HEK293 (cell line): ENCODE data around the gene NCOA3.

ENCODE experiments used
- BCL11B ChIP-seq: fragments of 450-650 bp; formaldehyde crosslinking; IDR thresholded peaks from 2 replicates; pipeline ENCODE4 v1.5.1; 2016; ENCODE audit warnings: low read depth, missing biosample characterization, missing genetic modification characterization
- YY1 ChIP-seq: fragments of 450-650 bp; formaldehyde crosslinking; IDR thresholded peaks from 2 replicates; pipeline ENCODE4 v1.5.1; 2018; ENCODE audit warnings: missing biosample characterization, missing genetic modification characterization
- ZNF366 ChIP-seq: fragments of 450-650 bp; formaldehyde crosslinking; conservative IDR thresholded peaks from 2 replicates; pipeline ENCODE4 v1.5.1; 2016; ENCODE audit warnings: missing biosample characterization, missing genetic modification characterization
- ZNF76 ChIP-seq: fragments of 450-650 bp; formaldehyde crosslinking; IDR thresholded peaks from 2 replicates; pipeline ENCODE4; 2016; ENCODE audit warnings: low read depth, missing biosample characterization, missing genetic modification characterization, borderline replicate concordance
- ZXDB ChIP-seq: fragments of 450-650 bp; formaldehyde crosslinking; IDR thresholded peaks from 2 replicates; pipeline ENCODE4 v1.5.1; 2016; ENCODE audit warnings: missing biosample characterization, missing genetic modification characterization
- TF ChIP-seq, protein P1 (sequence below): sonication (generic); formaldehyde crosslinking; IDR thresholded peaks from 2 replicates; pipeline ENCODE4 v1.8.1; 2022; ENCODE audit warnings: mild to moderate bottlenecking, moderate library complexity, missing genetic modification reagents
- TF ChIP-seq, protein P2 (sequence below): fragments of 450-650 bp; formaldehyde crosslinking; IDR thresholded peaks from 2 replicates; pipeline ENCODE4 v1.5.1; 2016; ENCODE audit warnings: missing biosample characterization, missing genetic modification characterization
- TF ChIP-seq, protein P3 (sequence below): fragments of 450-650 bp; formaldehyde crosslinking; IDR thresholded peaks from 2 replicates; pipeline ENCODE4 v1.5.1; 2016; ENCODE audit warnings: missing biosample characterization, missing genetic modification characterization
- TF ChIP-seq, protein P4 (sequence below): fragments of 450-650 bp; formaldehyde crosslinking; IDR thresholded peaks from 2 replicates; pipeline ENCODE4 v1.5.1; 2016; ENCODE audit warnings: missing biosample characterization, missing genetic modification characterization
- TF ChIP-seq, protein P5 (sequence below): fragments of 450-650 bp; IDR thresholded peaks from 2 replicates; pipeline ENCODE4 v1.5.1; 2018; ENCODE audit warnings: missing biosample characterization, mild to moderate bottlenecking, missing genetic modification characterization
- TF ChIP-seq, protein P6 (sequence below): fragments of 450-650 bp; IDR thresholded peaks from 2 replicates; pipeline ENCODE4 v1.5.1; 2018; ENCODE audit warnings: missing biosample characterization, missing genetic modification characterization

DNA sequence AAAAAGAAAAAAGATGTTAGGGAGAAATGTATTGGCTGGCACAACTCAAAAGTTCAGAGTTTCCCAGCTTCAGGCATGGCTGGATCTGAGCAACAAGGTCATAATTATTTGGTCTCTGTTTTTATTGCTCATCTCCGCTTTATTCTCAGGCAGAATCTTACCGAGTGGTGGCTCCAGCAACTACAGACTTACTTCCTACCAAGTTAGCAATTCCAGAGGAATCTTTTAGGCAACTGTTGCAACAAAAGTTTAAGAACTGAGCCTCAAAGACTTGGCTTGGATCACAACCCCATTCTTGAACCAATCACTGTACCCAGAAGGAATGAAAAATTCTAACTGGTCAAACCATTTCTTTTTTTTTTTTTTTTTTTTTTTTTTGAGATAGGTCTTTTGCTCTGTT is 35.5 kb upstream of the NCOA3 start:
- TF ChIP-seq, protein P1, sequence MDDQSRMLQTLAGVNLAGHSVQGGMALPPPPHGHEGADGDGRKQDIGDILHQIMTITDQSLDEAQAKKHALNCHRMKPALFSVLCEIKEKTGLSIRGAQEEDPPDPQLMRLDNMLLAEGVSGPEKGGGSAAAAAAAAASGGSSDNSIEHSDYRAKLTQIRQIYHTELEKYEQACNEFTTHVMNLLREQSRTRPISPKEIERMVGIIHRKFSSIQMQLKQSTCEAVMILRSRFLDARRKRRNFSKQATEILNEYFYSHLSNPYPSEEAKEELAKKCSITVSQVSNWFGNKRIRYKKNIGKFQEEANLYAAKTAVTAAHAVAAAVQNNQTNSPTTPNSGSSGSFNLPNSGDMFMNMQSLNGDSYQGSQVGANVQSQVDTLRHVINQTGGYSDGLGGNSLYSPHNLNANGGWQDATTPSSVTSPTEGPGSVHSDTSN (CRISPR knock-in tag): no peak
- TF ChIP-seq, protein P2, sequence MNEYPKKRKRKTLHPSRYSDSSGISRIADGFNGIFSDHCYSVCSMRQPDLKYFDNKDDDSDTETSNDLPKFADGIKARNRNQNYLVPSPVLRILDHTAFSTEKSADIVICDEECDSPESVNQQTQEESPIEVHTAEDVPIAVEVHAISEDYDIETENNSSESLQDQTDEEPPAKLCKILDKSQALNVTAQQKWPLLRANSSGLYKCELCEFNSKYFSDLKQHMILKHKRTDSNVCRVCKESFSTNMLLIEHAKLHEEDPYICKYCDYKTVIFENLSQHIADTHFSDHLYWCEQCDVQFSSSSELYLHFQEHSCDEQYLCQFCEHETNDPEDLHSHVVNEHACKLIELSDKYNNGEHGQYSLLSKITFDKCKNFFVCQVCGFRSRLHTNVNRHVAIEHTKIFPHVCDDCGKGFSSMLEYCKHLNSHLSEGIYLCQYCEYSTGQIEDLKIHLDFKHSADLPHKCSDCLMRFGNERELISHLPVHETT (tag by site-specific recombination): no peak
- TF ChIP-seq BCL11B (tag by site-specific recombination) (no peak), ZNF366 (tag by site-specific recombination) (no peak), ZXDB (tag by site-specific recombination) (no peak), YY1 (tag by site-specific recombination) (no peak), ZNF76 (tag by site-specific recombination) (no peak)
- TF ChIP-seq, protein P3, sequence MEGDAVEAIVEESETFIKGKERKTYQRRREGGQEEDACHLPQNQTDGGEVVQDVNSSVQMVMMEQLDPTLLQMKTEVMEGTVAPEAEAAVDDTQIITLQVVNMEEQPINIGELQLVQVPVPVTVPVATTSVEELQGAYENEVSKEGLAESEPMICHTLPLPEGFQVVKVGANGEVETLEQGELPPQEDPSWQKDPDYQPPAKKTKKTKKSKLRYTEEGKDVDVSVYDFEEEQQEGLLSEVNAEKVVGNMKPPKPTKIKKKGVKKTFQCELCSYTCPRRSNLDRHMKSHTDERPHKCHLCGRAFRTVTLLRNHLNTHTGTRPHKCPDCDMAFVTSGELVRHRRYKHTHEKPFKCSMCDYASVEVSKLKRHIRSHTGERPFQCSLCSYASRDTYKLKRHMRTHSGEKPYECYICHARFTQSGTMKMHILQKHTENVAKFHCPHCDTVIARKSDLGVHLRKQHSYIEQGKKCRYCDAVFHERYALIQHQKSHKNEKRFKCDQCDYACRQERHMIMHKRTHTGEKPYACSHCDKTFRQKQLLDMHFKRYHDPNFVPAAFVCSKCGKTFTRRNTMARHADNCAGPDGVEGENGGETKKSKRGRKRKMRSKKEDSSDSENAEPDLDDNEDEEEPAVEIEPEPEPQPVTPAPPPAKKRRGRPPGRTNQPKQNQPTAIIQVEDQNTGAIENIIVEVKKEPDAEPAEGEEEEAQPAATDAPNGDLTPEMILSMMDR (tag by site-specific recombination): no peak
- TF ChIP-seq, protein P4, sequence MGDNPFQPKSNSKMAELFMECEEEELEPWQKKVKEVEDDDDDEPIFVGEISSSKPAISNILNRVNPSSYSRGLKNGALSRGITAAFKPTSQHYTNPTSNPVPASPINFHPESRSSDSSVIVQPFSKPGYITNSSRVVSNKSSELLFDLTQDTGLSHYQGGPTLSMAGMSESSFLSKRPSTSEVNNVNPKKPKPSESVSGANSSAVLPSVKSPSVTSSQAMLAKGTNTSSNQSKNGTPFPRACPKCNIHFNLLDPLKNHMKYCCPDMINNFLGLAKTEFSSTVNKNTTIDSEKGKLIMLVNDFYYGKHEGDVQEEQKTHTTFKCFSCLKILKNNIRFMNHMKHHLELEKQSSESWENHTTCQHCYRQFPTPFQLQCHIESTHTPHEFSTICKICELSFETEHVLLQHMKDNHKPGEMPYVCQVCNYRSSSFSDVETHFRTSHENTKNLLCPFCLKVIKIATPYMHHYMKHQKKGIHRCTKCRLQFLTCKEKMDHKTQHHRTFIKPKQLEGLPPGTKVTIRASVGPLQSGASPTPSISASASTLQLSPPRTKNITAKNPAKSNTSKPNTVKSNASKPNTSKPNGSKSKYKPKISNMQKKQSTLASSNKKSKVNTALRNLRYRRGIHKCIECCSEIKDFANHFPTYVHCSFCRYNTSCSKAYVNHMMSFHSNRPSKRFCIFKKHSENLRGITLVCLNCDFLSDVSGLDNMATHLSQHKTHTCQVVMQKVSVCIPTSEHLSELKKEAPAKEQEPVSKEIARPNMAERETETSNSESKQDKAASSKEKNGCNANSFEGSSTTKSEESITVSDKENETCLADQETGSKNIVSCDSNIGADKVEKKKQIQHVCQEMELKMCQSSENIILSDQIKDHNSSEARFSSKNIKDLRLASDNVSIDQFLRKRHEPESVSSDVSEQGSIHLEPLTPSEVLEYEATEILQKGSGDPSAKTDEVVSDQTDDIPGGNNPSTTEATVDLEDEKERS: no peak
- TF ChIP-seq, protein P5, sequence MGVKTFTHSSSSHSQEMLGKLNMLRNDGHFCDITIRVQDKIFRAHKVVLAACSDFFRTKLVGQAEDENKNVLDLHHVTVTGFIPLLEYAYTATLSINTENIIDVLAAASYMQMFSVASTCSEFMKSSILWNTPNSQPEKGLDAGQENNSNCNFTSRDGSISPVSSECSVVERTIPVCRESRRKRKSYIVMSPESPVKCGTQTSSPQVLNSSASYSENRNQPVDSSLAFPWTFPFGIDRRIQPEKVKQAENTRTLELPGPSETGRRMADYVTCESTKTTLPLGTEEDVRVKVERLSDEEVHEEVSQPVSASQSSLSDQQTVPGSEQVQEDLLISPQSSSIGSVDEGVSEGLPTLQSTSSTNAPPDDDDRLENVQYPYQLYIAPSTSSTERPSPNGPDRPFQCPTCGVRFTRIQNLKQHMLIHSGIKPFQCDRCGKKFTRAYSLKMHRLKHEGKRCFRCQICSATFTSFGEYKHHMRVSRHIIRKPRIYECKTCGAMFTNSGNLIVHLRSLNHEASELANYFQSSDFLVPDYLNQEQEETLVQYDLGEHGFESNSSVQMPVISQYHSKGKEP (tag by site-specific recombination): no peak
- TF ChIP-seq, protein P6, sequence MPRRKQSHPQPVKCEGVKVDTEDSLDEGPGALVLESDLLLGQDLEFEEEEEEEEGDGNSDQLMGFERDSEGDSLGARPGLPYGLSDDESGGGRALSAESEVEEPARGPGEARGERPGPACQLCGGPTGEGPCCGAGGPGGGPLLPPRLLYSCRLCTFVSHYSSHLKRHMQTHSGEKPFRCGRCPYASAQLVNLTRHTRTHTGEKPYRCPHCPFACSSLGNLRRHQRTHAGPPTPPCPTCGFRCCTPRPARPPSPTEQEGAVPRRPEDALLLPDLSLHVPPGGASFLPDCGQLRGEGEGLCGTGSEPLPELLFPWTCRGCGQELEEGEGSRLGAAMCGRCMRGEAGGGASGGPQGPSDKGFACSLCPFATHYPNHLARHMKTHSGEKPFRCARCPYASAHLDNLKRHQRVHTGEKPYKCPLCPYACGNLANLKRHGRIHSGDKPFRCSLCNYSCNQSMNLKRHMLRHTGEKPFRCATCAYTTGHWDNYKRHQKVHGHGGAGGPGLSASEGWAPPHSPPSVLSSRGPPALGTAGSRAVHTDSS (tag by site-specific recombination): no peak
